Keratinocyte (primary cell): ENCODE results near the gene IQGAP3. TPM values are rescaled to one million over a fixed set of nuclear protein-coding genes. Genes with fewer than 3 reads are reported as not detected.

Experiments used
- DNase-seq: peaks from one replicate; pipeline ENCODE4 v3.0.0-alpha.2; 2011; ENCODE audit warnings: low read depth, missing footprints, low spot score
- FAIRE-seq: peaks from 2 replicates; lab custom pipeline; 2011; peaks lifted over from hg19 to GRCh38; lab: Jason Lieb, UNC
- H2AFZ ChIP-seq: 2 replicates; pipeline ENCODE4 v1.6.0; 2012; ENCODE audit warnings: low read length, control low read depth, inconsistent platforms; ENCODE audit not compliant: control insufficient read depth
- H3K27ac ChIP-seq: 2 replicates; pipeline ENCODE4 v1.5.1; 2011; ENCODE audit warnings: low read length; ENCODE audit not compliant: control insufficient read depth, insufficient read depth
- H3K27me3 ChIP-seq: 3 replicates; pipeline ENCODE4 v1.6.0; 2011; ENCODE audit warnings: low read length; ENCODE audit not compliant: control insufficient read depth, insufficient read depth; ENCODE audit errors: extremely low read depth
- H3K36me3 ChIP-seq, 2 experiments: 2 replicates in 1 of 2; 3 replicates in 1 of 2; pipeline ENCODE4 v1.5.1; 2011; ENCODE audit warnings: low read length in 2 of 2, mild to moderate bottlenecking in 1 of 2; ENCODE audit not compliant: control insufficient read depth in 2 of 2, insufficient read depth in 2 of 2; ENCODE audit errors: extremely low read depth in 1 of 2
- H3K4me1 ChIP-seq: 3 replicates; pipeline ENCODE4 v1.5.1; 2011; ENCODE audit warnings: low read length; ENCODE audit not compliant: control insufficient read depth, insufficient read depth; ENCODE audit errors: extremely low read depth
- H3K4me2 ChIP-seq: 3 replicates; pipeline ENCODE4 v1.6.0; 2011; ENCODE audit warnings: low read depth, low read length; ENCODE audit not compliant: control insufficient read depth, insufficient read depth; ENCODE audit errors: extremely low read depth
- H3K4me3 ChIP-seq, 3 experiments: fragments of 200-600 bp in 1 of 3; sonication (generic) in 1 of 3; 2 replicates in 2 of 3; 3 replicates in 1 of 3; pipeline ENCODE4 v1.5.1; 2011 to 2016; ENCODE audit warnings: low read length in 3 of 3, mild to moderate bottlenecking in 3 of 3, control low read depth in 2 of 3, inconsistent platforms in 1 of 3, low read depth in 1 of 3, mixed read lengths in 1 of 3, mixed run types in 1 of 3, moderate library complexity in 1 of 3; ENCODE audit not compliant: control insufficient read depth in 2 of 3, insufficient read depth in 2 of 3; ENCODE audit errors: extremely low read depth in 1 of 3
- H3K79me2 ChIP-seq: 2 replicates; pipeline ENCODE4 v1.6.0; 2012; ENCODE audit warnings: low read length; ENCODE audit not compliant: control insufficient read depth, insufficient read depth
- H3K9ac ChIP-seq: 3 replicates; pipeline ENCODE4 v1.6.0; 2011; ENCODE audit warnings: low read length; ENCODE audit not compliant: control insufficient read depth, insufficient read depth; ENCODE audit errors: extremely low read depth
- H3K9me1 ChIP-seq: 3 replicates; pipeline ENCODE4 v1.6.0; 2011; ENCODE audit warnings: low read length; ENCODE audit not compliant: control insufficient read depth, insufficient read depth; ENCODE audit errors: extremely low read depth
- H3K9me3 ChIP-seq: 2 replicates; pipeline ENCODE4 v1.5.1; 2012; ENCODE audit warnings: low read depth, low read length; ENCODE audit not compliant: control insufficient read depth
- H4K20me1 ChIP-seq: 3 replicates; pipeline ENCODE4 v1.6.0; 2011; ENCODE audit warnings: low read length; ENCODE audit not compliant: control insufficient read depth, insufficient read depth; ENCODE audit errors: extremely low read depth
- EZH2 ChIP-seq: IDR thresholded peaks from one replicate; pipeline ENCODE4 v1.6.1; 2012; ENCODE audit warnings: inconsistent platforms, mild to moderate bottlenecking, low read length, moderate library complexity
- dilution Hi-C: fragments of 300-500 bp; cut with MboI; formaldehyde crosslinking; loops from one replicate; pipeline ENCODE4 v1.7.0; 2020; ENCODE audit warnings: low sequenced_read_pairs; ENCODE audit not compliant: extremely low pct_ligation_motif_present
- polyA plus RNA-seq, 5 experiments: library from polyadenylated mRNA; depleted of rRNA in 3 of 5; stranded (reverse) in 3 of 5; stranded (forward) in 1 of 5; unstranded in 1 of 5; fragments of >200 nt; gene quantifications; 1 replicate in 1 of 5; 2 replicates in 3 of 5; 3 replicates in 1 of 5; pipeline versions ENCODE4 v1.2.1 to v1.2.3, GENCODE V29; 2011 to 2012; ENCODE audit warnings: missing spikeins in 2 of 5, low read depth in 1 of 5, low replicate concordance in 1 of 5
- TF ChIP-seq, protein P1 (sequence below), 3 experiments: IDR thresholded peaks in 1 of 3; conservative IDR thresholded peaks in 1 of 3; optimal IDR thresholded peaks in 1 of 3; 2 replicates in 2 of 3; 3 replicates in 1 of 3; pipeline versions ENCODE3 to v1.5.1; 2011; ENCODE audit warnings: low read length in 3 of 3, mild to moderate bottlenecking in 3 of 3, moderate library complexity in 2 of 3, control low read depth in 1 of 3, inconsistent platforms in 1 of 3; ENCODE audit not compliant: insufficient read depth in 2 of 3; ENCODE audit errors: extremely low read depth in 1 of 3

IQGAP3 gene
- polyA plus RNA-seq, 1 donor (not counting 4 experiments of a cell fraction or from before 2014, with no cell fraction given): 5.3 TPM

DNA sequence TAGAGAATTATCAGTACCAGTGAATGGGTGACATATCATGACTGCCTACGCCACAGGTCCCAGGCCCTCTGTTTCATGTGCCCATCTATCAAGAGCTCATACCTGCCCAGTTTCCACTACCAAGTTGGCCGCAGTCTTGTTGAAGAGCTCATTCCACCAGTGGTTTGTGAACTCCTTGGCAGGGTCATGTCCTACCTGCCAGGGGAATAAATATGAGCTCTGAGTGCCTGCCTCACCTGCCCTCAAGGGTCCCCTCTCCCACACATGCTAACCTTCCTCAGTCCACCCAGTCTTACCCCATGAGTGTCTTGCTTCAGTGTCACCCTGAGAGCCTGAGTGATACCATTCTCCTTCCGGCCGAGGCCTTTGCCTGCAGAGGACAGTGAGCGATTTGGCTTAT, 25.8 kb upstream of the IQGAP3 start:
- Histone ChIP-seq H3K4me2 (no peak overlapping the region), H3K27ac (no peak overlapping the region), H2AFZ (no peak overlapping the region), H3K27me3 (no peaks in the 10 kb centered on the region), H3K9ac (no peak overlapping the region), H3K79me2 (peaks cover 26% of the 10 kb centered on the region), H3K4me3 (no peak overlapping the region), H3K36me3 (peaks cover 40 to 41% of the 10 kb centered on the region in 2 experiments), H4K20me1 (no peaks in the 10 kb centered on the region), H3K9me3 (no peaks in the 10 kb centered on the region), H3K9me1 (no peaks in the 10 kb centered on the region), H3K4me1 (peaks cover 27% of the 10 kb centered on the region)
- DNase-seq (no peak), FAIRE-seq (no peak)
- dilution Hi-C loops: no loop called here
- TF ChIP-seq, protein P1, sequence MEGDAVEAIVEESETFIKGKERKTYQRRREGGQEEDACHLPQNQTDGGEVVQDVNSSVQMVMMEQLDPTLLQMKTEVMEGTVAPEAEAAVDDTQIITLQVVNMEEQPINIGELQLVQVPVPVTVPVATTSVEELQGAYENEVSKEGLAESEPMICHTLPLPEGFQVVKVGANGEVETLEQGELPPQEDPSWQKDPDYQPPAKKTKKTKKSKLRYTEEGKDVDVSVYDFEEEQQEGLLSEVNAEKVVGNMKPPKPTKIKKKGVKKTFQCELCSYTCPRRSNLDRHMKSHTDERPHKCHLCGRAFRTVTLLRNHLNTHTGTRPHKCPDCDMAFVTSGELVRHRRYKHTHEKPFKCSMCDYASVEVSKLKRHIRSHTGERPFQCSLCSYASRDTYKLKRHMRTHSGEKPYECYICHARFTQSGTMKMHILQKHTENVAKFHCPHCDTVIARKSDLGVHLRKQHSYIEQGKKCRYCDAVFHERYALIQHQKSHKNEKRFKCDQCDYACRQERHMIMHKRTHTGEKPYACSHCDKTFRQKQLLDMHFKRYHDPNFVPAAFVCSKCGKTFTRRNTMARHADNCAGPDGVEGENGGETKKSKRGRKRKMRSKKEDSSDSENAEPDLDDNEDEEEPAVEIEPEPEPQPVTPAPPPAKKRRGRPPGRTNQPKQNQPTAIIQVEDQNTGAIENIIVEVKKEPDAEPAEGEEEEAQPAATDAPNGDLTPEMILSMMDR (optimal IDR thresholded peaks at IDR 0.05 in 1 of 3, IDR thresholded peaks at IDR 0.05 in 1 of 3, conservative IDR thresholded peaks at IDR 0.05 in 1 of 3; ENCODE audit: extremely low read depth in 1 of 3, insufficient read depth in 2 of 3, low read length in 3 of 3): no peak
- TF ChIP-seq EZH2: no peak

DNA sequence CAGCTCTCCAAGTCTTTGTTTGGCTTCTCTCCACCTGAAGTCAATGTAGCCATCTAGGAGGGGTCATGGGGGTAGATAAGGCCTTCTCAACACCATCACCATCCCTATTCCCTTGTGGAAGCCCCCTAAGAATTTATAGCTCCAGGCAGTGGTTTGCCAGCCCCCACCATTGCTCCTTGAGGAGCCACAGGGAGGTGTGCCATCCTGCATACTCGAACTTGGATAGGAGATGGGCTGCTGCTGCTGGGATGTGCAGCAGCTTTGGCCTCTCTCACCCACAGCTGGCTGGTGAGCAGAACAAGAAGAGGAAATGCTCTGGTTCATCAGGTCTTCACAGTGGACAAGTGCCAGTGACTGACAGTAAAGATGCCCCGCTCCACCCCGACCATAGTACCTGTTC, 24.1 kb upstream of the IQGAP3 start:
- no peak for DNase-seq
- Histone ChIP-seq H3K9me1 (no peaks in the 10 kb centered on the region), H3K4me1 (peaks cover 17% of the 10 kb centered on the region), H3K9ac (no peak overlapping the region), H3K4me3 (no peak overlapping the region), H4K20me1 (no peaks in the 10 kb centered on the region), H3K9me3 (no peaks in the 10 kb centered on the region), H3K36me3 (peaks cover 43 to 45% of the 10 kb centered on the region in 2 experiments), H3K27me3 (no peaks in the 10 kb centered on the region), H3K79me2 (peaks cover 35% of the 10 kb centered on the region), H3K27ac (no peak overlapping the region), H3K4me2 (no peak overlapping the region), H2AFZ (no peak overlapping the region)
- TF ChIP-seq, protein P1 (optimal IDR thresholded peaks at IDR 0.05 in 1 of 3, IDR thresholded peaks at IDR 0.05 in 1 of 3, conservative IDR thresholded peaks at IDR 0.05 in 1 of 3; ENCODE audit: extremely low read depth in 1 of 3, insufficient read depth in 2 of 3, low read length in 3 of 3): no peak
- no peak for TF ChIP-seq EZH2
- dilution Hi-C loops: no loop called here
- FAIRE-seq: no peak
